K562 (cell line): ENCODE data around the gene POU2F3. TPM values are rescaled to one million over a fixed set of nuclear protein-coding genes. Genes with fewer than 3 reads are reported as not detected.

Experiments
- CHCHD3 ChIP-seq: fragments of 250-450 bp; sonication (Bioruptor Pico); IDR thresholded peaks from 2 replicates; pipeline ENCODE4 v2.1.2; 2022; ENCODE audit warnings: mild to moderate bottlenecking
- ETS2 ChIP-seq: IDR thresholded peaks from 2 replicates; pipeline ENCODE4 v1.6.1; 2016; ENCODE audit warnings: borderline replicate concordance, missing genetic modification characterization, mild to moderate bottlenecking, moderate library complexity, missing compliant biosample characterization; ENCODE audit not compliant: poor library complexity, severe bottlenecking
- EZH2 ChIP-seq: IDR thresholded peaks from 2 replicates; pipeline ENCODE4 v1.6.1; 2012; ENCODE audit warnings: low read depth, mild to moderate bottlenecking, inconsistent platforms, low read length, borderline replicate concordance
- FOXA1 ChIP-seq: fragments of 450-650 bp; IDR thresholded peaks from 2 replicates; pipeline ENCODE4 v1.6.1; 2016; ENCODE audit warnings: mild to moderate bottlenecking, borderline replicate concordance
- HNRNPK ChIP-seq: fragments of 200-400 bp; formaldehyde crosslinking; IDR thresholded peaks from one replicate; pipeline ENCODE4 v1.6.1; 2018; ENCODE audit warnings: mild to moderate bottlenecking, low read depth, low read length; ENCODE audit not compliant: poor library complexity, severe bottlenecking
- IRF9 ChIP-seq: fragments of 450-650 bp; IDR thresholded peaks from 2 replicates; pipeline ENCODE4 v1.6.1; 2016; ENCODE audit warnings: missing biosample characterization, missing genetic modification characterization
- MTA3 ChIP-seq: fragments of 450-650 bp; formaldehyde crosslinking; IDR thresholded peaks from 2 replicates; pipeline ENCODE4 v1.6.1; 2017; ENCODE audit warnings: mild to moderate bottlenecking, borderline replicate concordance
- POU5F1 ChIP-seq: fragments of 150-350 bp; IDR thresholded peaks from 2 replicates; pipeline ENCODE4 v1.6.1; 2014; ENCODE audit warnings: borderline replicate concordance, low read length, low read depth, mild to moderate bottlenecking; ENCODE audit not compliant: partially characterized antibody
- STAT5B ChIP-seq: fragments of 250-450 bp; sonication (Bioruptor Pico); IDR thresholded peaks from 2 replicates; pipeline ENCODE4 v1.8.0; 2021; ENCODE audit warnings: mild to moderate bottlenecking, inconsistent platforms
- ZBTB9 ChIP-seq: fragments of 450-650 bp; formaldehyde crosslinking; IDR thresholded peaks from 2 replicates; pipeline ENCODE4 v1.4.0; 2020; ENCODE audit warnings: mild to moderate bottlenecking, moderate library complexity
- ZNF239 ChIP-seq: fragments of 250-450 bp; sonication (Bioruptor Pico); IDR thresholded peaks from 2 replicates; pipeline ENCODE4 v1.4.0; 2020; ENCODE audit warnings: mild to moderate bottlenecking
- ZNF354B ChIP-seq: fragments of 250-450 bp; sonication (Bioruptor Pico); IDR thresholded peaks from 2 replicates; pipeline ENCODE4 v1.4.0; 2020
- ZNF395 ChIP-seq: fragments of 200-800 bp; sonication (Bioruptor generic); IDR thresholded peaks from 2 replicates; pipeline ENCODE4 v1.6.1; 2017; ENCODE audit warnings: missing genetic modification characterization, missing compliant biosample characterization
- polyA plus RNA-seq, 8 experiments: library from polyadenylated mRNA; depleted of rRNA in 4 of 8; stranded (reverse) in 5 of 8; unstranded in 3 of 8; fragments of >200 nt; fragmentation: Nextera tagmentation in 2 of 8; fragmentation: Illumina TruSeq in 1 of 8; extraction: Ambion mirVana in 2 of 8; extraction: Trizol in 1 of 8; gene quantifications; 2 replicates each; pipeline versions ENCODE4 v1.2.1 to v1.2.3, GENCODE V29; 2011 to 2014; ENCODE audit warnings: inconsistent platforms in 1 of 8, missing spikeins in 1 of 8
- total RNA-seq, 7 experiments: library from RNA; depleted of rRNA in 6 of 7; stranded (reverse); fragments of >200 nt in 6 of 7; fragmentation: Illumina TruSeq in 2 of 7; extraction: Trizol in 2 of 7; gene quantifications; 2 replicates each; pipeline versions ENCODE4 v1.2.1 to v1.2.3, GENCODE V29; 2011 to 2021; ENCODE audit warnings: low replicate concordance in 1 of 7
- TF ChIP-seq, protein P1 (sequence below), 2 experiments: fragments of 450-650 bp; formaldehyde crosslinking in 1 of 2; IDR thresholded peaks; 2 replicates each; pipeline versions ENCODE4 v1.4.0 to v1.6.1; 2014 to 2020; ENCODE audit warnings: mild to moderate bottlenecking in 2 of 2, borderline replicate concordance in 1 of 2, low read depth in 1 of 2

Gene POU2F3
- total and polyA plus RNA-seq, 9 of the 15 experiments (the other 6 are each of a cell fraction or from before 2014, with no cell fraction given): not detected

- TF ChIP-seq, protein P1, sequence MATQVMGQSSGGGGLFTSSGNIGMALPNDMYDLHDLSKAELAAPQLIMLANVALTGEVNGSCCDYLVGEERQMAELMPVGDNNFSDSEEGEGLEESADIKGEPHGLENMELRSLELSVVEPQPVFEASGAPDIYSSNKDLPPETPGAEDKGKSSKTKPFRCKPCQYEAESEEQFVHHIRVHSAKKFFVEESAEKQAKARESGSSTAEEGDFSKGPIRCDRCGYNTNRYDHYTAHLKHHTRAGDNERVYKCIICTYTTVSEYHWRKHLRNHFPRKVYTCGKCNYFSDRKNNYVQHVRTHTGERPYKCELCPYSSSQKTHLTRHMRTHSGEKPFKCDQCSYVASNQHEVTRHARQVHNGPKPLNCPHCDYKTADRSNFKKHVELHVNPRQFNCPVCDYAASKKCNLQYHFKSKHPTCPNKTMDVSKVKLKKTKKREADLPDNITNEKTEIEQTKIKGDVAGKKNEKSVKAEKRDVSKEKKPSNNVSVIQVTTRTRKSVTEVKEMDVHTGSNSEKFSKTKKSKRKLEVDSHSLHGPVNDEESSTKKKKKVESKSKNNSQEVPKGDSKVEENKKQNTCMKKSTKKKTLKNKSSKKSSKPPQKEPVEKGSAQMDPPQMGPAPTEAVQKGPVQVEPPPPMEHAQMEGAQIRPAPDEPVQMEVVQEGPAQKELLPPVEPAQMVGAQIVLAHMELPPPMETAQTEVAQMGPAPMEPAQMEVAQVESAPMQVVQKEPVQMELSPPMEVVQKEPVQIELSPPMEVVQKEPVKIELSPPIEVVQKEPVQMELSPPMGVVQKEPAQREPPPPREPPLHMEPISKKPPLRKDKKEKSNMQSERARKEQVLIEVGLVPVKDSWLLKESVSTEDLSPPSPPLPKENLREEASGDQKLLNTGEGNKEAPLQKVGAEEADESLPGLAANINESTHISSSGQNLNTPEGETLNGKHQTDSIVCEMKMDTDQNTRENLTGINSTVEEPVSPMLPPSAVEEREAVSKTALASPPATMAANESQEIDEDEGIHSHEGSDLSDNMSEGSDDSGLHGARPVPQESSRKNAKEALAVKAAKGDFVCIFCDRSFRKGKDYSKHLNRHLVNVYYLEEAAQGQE (IDR thresholded peaks at IDR 0.05; ENCODE audit: borderline replicate concordance): no peak
- TF ChIP-seq, protein P1 (CRISPR knock-in tag; IDR thresholded peaks at IDR 0.05; ENCODE audit: low read depth): 0 out of 2 replicates have a peak, but pooled peaks have one; percentile 32
- TF ChIP-seq CHCHD3 (CRISPR knock-in tag) (no peak), STAT5B (CRISPR knock-in tag) (no peak), IRF9 (tag) (no peak), POU5F1 (no peak), FOXA1 (no peak), ETS2 (no peak), ZNF239 (no peak), ZBTB9 (CRISPR knock-in tag) (peak; percentile 40; the same call in 1 of the 2 replicates), HNRNPK (no peak), ZNF395 (no peak), ZNF354B (CRISPR knock-in tag) (no peak), MTA3 (0 out of 2 replicates have a peak, but pooled peaks have one; percentile 29), EZH2 (no peak)
These were observed 85.2 kb downstream of the POU2F3 start, which contains the start of gene TLCD5 (continued) for GRCh38 chr11:120324932-120325810.
